H9 (cell line): ENCODE results near the gene SBK1. TPM values are rescaled to one million over a fixed set of nuclear protein-coding genes. Genes with fewer than 3 reads are reported as not detected.

Experiments used
- DNase-seq: peaks from one replicate; pipeline ENCODE4 v3.0.0-alpha.2; 2017
- H2AFZ ChIP-seq: one replicate; pipeline ENCODE4 v1.6.1; 2013; ENCODE audit warnings: mild to moderate bottlenecking, low read length, control low read depth, moderate library complexity
- H2AK5ac ChIP-seq: 2 replicates; pipeline ENCODE4 v1.6.1; 2013; ENCODE audit warnings: low read length, control low read depth, mixed read lengths; ENCODE audit not compliant: insufficient read length
- H2BK120ac ChIP-seq: one replicate; pipeline ENCODE4 v1.6.1; 2013; ENCODE audit warnings: low read depth, mild to moderate bottlenecking, low read length, control low read depth, inconsistent platforms; ENCODE audit not compliant: poor library complexity, severe bottlenecking
- H2BK12ac ChIP-seq: 2 replicates; pipeline ENCODE4 v1.6.1; 2013; ENCODE audit warnings: low read length, control low read depth, mixed read lengths, low read depth; ENCODE audit not compliant: insufficient read length
- H2BK15ac ChIP-seq: 2 replicates; pipeline ENCODE4 v1.6.1; 2013; ENCODE audit warnings: low read depth, low read length, control low read depth
- H2BK20ac ChIP-seq: one replicate; pipeline ENCODE4 v1.6.1; 2013; ENCODE audit warnings: low read depth, mild to moderate bottlenecking, low read length, control low read depth, inconsistent platforms; ENCODE audit not compliant: poor library complexity, severe bottlenecking
- H2BK5ac ChIP-seq: 2 replicates; pipeline ENCODE4 v1.6.1; 2013; ENCODE audit warnings: low read length, control low read depth, mixed read lengths; ENCODE audit not compliant: insufficient read length
- H3K14ac ChIP-seq: 2 replicates; pipeline ENCODE4 v1.6.1; 2013; ENCODE audit warnings: low read length, control low read depth; ENCODE audit not compliant: insufficient read depth
- H3K18ac ChIP-seq: 2 replicates; pipeline ENCODE4 v1.6.1; 2013; ENCODE audit warnings: low read depth, mild to moderate bottlenecking, mixed read lengths, low read length, control low read depth; ENCODE audit not compliant: insufficient read length
- H3K23ac ChIP-seq: 2 replicates; pipeline ENCODE4 v1.6.1; 2013; ENCODE audit warnings: low read length, control low read depth, mixed read lengths, low read depth; ENCODE audit not compliant: insufficient read length
- H3K23me2 ChIP-seq: 2 replicates; pipeline ENCODE4 v1.6.1; 2013; ENCODE audit warnings: low read depth, mild to moderate bottlenecking, mixed read lengths, low read length, control low read depth; ENCODE audit not compliant: insufficient read length, poor library complexity, severe bottlenecking
- H3K27ac ChIP-seq: 2 replicates; pipeline ENCODE4 v1.5.1; 2013; ENCODE audit warnings: low read length, control low read depth, mixed read lengths, low read depth; ENCODE audit not compliant: insufficient read length
- H3K27me3 ChIP-seq: 2 replicates; pipeline ENCODE4 v1.6.1; 2013; ENCODE audit warnings: low read length, control low read depth, inconsistent platforms; ENCODE audit not compliant: insufficient read depth
- H3K4ac ChIP-seq: 2 replicates; pipeline ENCODE4 v1.6.1; 2013; ENCODE audit warnings: low read depth, mild to moderate bottlenecking, control low read depth, inconsistent platforms, low read length, moderate library complexity
- H3K4me1 ChIP-seq: 2 replicates; pipeline ENCODE4 v1.6.1; 2013; ENCODE audit warnings: low read length, control low read depth, inconsistent platforms; ENCODE audit not compliant: insufficient read depth
- H3K4me2 ChIP-seq: 2 replicates; pipeline ENCODE4 v1.6.1; 2013; ENCODE audit warnings: low read length, control low read depth, mixed read lengths; ENCODE audit not compliant: insufficient read length, insufficient read depth
- H3K56ac ChIP-seq: 2 replicates; pipeline ENCODE4 v1.6.1; 2013; ENCODE audit warnings: low read depth, mild to moderate bottlenecking, mixed read lengths, low read length, control low read depth; ENCODE audit not compliant: insufficient read length
- H3K79me1 ChIP-seq: 2 replicates; pipeline ENCODE4 v1.6.1; 2013; ENCODE audit warnings: low read depth, mild to moderate bottlenecking, moderate library complexity, low read length, control low read depth, inconsistent platforms; ENCODE audit not compliant: insufficient read depth, poor library complexity, severe bottlenecking
- H3K79me2 ChIP-seq: 2 replicates; pipeline ENCODE4 v1.6.1; 2013; ENCODE audit warnings: low read length, control low read depth, inconsistent platforms; ENCODE audit not compliant: insufficient read depth
- H3K9ac ChIP-seq: 2 replicates; pipeline ENCODE4 v1.6.1; 2013; ENCODE audit warnings: low read length, control low read depth, mixed read lengths; ENCODE audit not compliant: insufficient read length; ENCODE audit errors: extremely low read depth
- H3K9me3 ChIP-seq: one replicate; pipeline ENCODE4 v1.6.1; 2013; ENCODE audit warnings: low read depth, low read length, inconsistent platforms; ENCODE audit not compliant: control insufficient read depth
- H3T11ph ChIP-seq: one replicate; pipeline ENCODE4 v1.6.1; 2013; ENCODE audit warnings: mild to moderate bottlenecking, low read length, control low read depth, inconsistent platforms
- H4K20me1 ChIP-seq: one replicate; pipeline ENCODE4 v1.6.1; 2013; ENCODE audit not compliant: control insufficient read depth, insufficient read length, insufficient read depth
- H4K5ac ChIP-seq: 2 replicates; pipeline ENCODE4 v1.6.1; 2013; ENCODE audit warnings: low read depth, mild to moderate bottlenecking, mixed read lengths, low read length, control low read depth; ENCODE audit not compliant: insufficient read length
- H4K8ac ChIP-seq: replicated peaks from 2 replicates; pipeline ENCODE4 v1.6.1; 2013; ENCODE audit warnings: low read length, control low read depth, mixed read lengths, low read depth; ENCODE audit not compliant: insufficient read length
- H4K91ac ChIP-seq: 2 replicates; pipeline ENCODE4 v1.6.1; 2013; ENCODE audit warnings: low read depth, mild to moderate bottlenecking, moderate library complexity, mixed read lengths, low read length, control low read depth; ENCODE audit not compliant: insufficient read length
- H3K27ac Mint-ChIP-seq, 3 experiments: 2 replicates in 2 of 3; 3 replicates in 1 of 3; pipeline ENCODE4 v1.8.0; 2020 to 2021; ENCODE audit warnings: mixed read lengths in 3 of 3, mild to moderate bottlenecking in 1 of 3, moderate library complexity in 1 of 3
- H3K27me3 Mint-ChIP-seq: 2 replicates; pipeline ENCODE4 v1.8.0; 2021; ENCODE audit warnings: low read depth, mild to moderate bottlenecking, moderate library complexity, mixed read lengths
- H3K36me3 Mint-ChIP-seq, 3 experiments: 2 replicates in 2 of 3; 3 replicates in 1 of 3; pipeline ENCODE4 v1.8.0; 2020 to 2021; ENCODE audit warnings: low read depth in 3 of 3, mixed read lengths in 3 of 3; ENCODE audit not compliant: insufficient read depth in 1 of 3
- H3K4me1 Mint-ChIP-seq, 2 experiments: 2 replicates each; pipeline ENCODE4 v1.8.0; 2020; ENCODE audit warnings: mixed read lengths in 2 of 2
- H3K4me3 Mint-ChIP-seq, 2 experiments: 2 replicates in 1 of 2; 3 replicates in 1 of 2; pipeline ENCODE4 v1.8.0; 2020 to 2021; ENCODE audit warnings: mild to moderate bottlenecking in 2 of 2, mixed read lengths in 2 of 2, moderate library complexity in 1 of 2
- H3K9me3 Mint-ChIP-seq, 2 experiments: 2 replicates in 1 of 2; 3 replicates in 1 of 2; pipeline ENCODE4 v1.8.0; 2020; ENCODE audit warnings: mild to moderate bottlenecking in 2 of 2, mixed read lengths in 2 of 2, moderate library complexity in 1 of 2
- CTCF ChIP-seq: fragments of 200-600 bp; sonication (generic); conservative IDR thresholded peaks from 3 replicates; pipeline ENCODE4 v1.8.0; 2021; ENCODE audit warnings: antibody characterized with exemption, mild to moderate bottlenecking
- WGBS: extraction: QIAGEN DNeasy Blood & Tissue Kit; methylation state at CpG from one replicate; pipeline ENCODE4 v1.1.7; 2013; ENCODE audit warnings: missing lambda C conversion rate, low lambda C conversion rate, mixed read lengths; ENCODE audit not compliant: insufficient read length; ENCODE audit errors: extremely low coverage; 5-methylcytosine and 5-hydroxymethylcytosine counted together
- total RNA-seq: library from RNA; stranded (reverse); gene quantifications from 2 replicates; pipeline ENCODE4 v1.2.1, GENCODE V29; 2021

The SBK1 gene
- total RNA-seq, 1 experiment from 2014 or later: 65.5 TPM

GRCh38 chr16:28267356-28267755 lies 25.0 kb upstream of the SBK1 start:
- Histone ChIP-seq H3K27me3 (no peaks in the 10 kb centered on the region), H2BK20ac (no peak overlapping the region), H2AK5ac (no peak overlapping the region), H3K18ac (no peak overlapping the region), H2BK15ac (no peak overlapping the region), H2BK5ac (no peak overlapping the region), H3K4me2 (no peak overlapping the region), H3K79me1 (no peaks in the 10 kb centered on the region), H3T11ph (no peak overlapping the region), H2AFZ (no peak overlapping the region), H3K23me2 (no peaks in the 10 kb centered on the region), H2BK12ac (no peak overlapping the region), H3K79me2 (no peaks in the 10 kb centered on the region), H3K56ac (no peak overlapping the region), H3K27ac (no peak overlapping the region), H3K14ac (no peak overlapping the region), H4K20me1 (no peaks in the 10 kb centered on the region), H3K23ac (no peak overlapping the region), H4K5ac (no peak overlapping the region), H4K8ac (no peak overlapping the region), H4K91ac (no peak overlapping the region), H3K4ac (no peak overlapping the region), H2BK120ac (no peak overlapping the region), H3K9ac (no peak overlapping the region), H3K9me3 (no peaks in the 10 kb centered on the region), H3K4me1 (no peaks in the 10 kb centered on the region; the same call in 1 of the 2 replicates)
- DNase-seq: no peak
- H3K4me1 Mint-ChIP-seq: peaks cover 7 to 14% of the 10 kb centered on the region in 2 experiments
- no peak overlapping the region for H3K27ac Mint-ChIP-seq
- peaks cover 0 to 2% (median 0%) of the 10 kb centered on the region in 3 experiments; a peak in 2 of 7 replicates for H3K36me3 Mint-ChIP-seq
- peaks cover 2 to 3% of the 10 kb centered on the region in 2 experiments; a peak in 1 of 5 replicates for H3K9me3 Mint-ChIP-seq
- no peaks in the 10 kb centered on the region; the same call in none of the 2 replicates for H3K27me3 Mint-ChIP-seq
- TF ChIP-seq CTCF: no peak
- WGBS: no CpG with 5 or more reads among the region's 2 CpGs
- H3K4me3 Mint-ChIP-seq: no peak overlapping the region
